ENCODE measurements around the gene MOB4. TPM values are rescaled to one million over a fixed set of nuclear protein-coding genes. Genes with fewer than 3 reads are reported as not detected.
"Not testable (repeated sequence)": the region's sequence is repeated elsewhere in the genome, so short reads cannot be mapped to it uniquely, and the experiment has no call there.

The MOB4 gene
- polyA plus RNA-seq, 1 donor from 2014 or later: 81.5 TPM

DNA sequence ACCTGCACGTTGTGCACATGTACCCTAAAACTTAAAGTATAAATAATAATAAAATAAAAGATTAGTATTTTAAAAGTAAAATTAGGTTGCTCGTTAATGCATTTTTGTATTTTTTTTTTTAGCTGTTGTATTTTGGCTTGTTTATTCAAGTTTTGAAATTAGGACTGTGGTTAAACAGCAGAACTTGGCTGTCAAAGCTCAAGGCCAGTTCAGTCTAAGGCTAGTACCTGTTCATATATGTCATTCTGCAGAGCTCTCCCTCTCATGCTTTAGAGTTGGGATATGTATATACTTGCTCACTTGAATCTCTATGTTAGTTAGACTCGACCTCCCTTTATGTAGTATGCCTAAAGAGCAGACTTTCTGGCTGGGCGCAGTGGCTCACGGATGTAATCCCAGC lies 32.7 kb downstream of the MOB4 start:
- peaks cover 4% of the 10 kb centered on the region for H3K79me2 ChIP-seq (replicated peaks; ENCODE audit: insufficient read depth, low read length)

DNA sequence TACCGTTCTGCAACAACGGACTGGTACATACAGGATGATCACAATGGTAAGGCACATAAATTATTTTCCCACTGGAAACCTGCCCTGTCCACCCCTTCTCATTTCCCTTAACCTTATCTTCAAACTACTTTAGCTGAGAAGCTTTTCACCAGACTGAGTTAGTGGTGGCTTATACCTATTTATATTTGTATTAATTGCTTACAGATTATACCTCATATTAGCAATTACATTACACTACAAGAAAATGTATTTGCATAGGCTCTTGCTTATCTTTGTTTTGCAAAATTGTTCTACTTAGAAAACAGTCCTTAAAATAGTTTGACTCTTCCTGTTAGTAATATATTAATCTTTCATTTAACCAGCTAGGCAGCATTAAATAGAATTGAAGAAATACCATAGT lies 35.4 kb downstream of the MOB4 start:
- not testable (repeated sequence) for H3F3A ChIP-seq (ENCODE audit: insufficient read depth, low read length, poor library complexity, severe bottlenecking); H4K20me1 ChIP-seq (ENCODE audit: insufficient read depth); H3K4me2 ChIP-seq (ENCODE audit: low read length); H3K9me2 ChIP-seq (ENCODE audit: insufficient read depth, low read length); H3K9ac ChIP-seq (ENCODE audit: low read length); H3K36me3 ChIP-seq (ENCODE audit: insufficient read depth, low read length); H3K79me2 ChIP-seq (replicated peaks; ENCODE audit: insufficient read depth, low read length); H3K27me3 ChIP-seq (ENCODE audit: insufficient read depth, low read depth, low read length); H3K27ac ChIP-seq (ENCODE audit: low read length); H3K9me3 ChIP-seq (ENCODE audit: low read length); H3K4me3 ChIP-seq (ENCODE audit: low read length); H2AFZ ChIP-seq (ENCODE audit: low read depth, low read length)

More for the DNA sequence above, 32.7 kb downstream of the MOB4 start:
- Histone ChIP-seq H3F3A (ENCODE audit: insufficient read depth, low read length, poor library complexity, severe bottlenecking) (no peaks in the 10 kb centered on the region), H2AFZ (ENCODE audit: low read depth, low read length) (no peak overlapping the region), H4K20me1 (ENCODE audit: insufficient read depth) (no peaks in the 10 kb centered on the region), H3K36me3 (ENCODE audit: insufficient read depth, low read length) (no peaks in the 10 kb centered on the region), H3K27me3 (ENCODE audit: insufficient read depth, low read depth, low read length) (no peaks in the 10 kb centered on the region), H3K9me3 (ENCODE audit: low read length) (no peaks in the 10 kb centered on the region), H3K9ac (ENCODE audit: low read length) (no peak overlapping the region), H3K4me3 (ENCODE audit: low read length) (no peak overlapping the region), H3K4me2 (ENCODE audit: low read length) (no peak overlapping the region), H3K27ac (ENCODE audit: low read length) (no peak overlapping the region), H3K9me2 (ENCODE audit: insufficient read depth, low read length) (no peaks in the 10 kb centered on the region)
- no peak for TF ChIP-seq REST (IDR thresholded peaks at IDR 0.05; ENCODE audit: borderline replicate concordance)

DNA sequence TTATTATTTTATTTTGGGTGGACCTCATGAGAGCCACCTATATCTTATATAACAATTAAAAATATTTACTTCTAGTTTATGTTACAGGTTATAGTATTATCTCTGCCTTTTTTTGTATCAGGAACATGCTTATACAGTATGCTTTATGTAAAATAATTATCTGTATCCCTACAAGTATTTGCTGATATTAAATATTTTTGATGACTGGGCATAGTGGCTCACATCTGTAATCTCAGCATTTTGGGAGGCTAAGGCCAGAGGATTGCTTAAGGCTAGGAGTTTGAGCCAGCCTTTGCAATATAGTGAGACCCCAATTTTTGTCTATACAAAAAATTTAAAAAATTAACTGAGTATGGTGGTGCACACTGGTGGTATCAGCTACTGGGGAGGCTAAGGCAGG lies 39.6 kb downstream of the MOB4 start:
- Histone ChIP-seq H3K27ac (ENCODE audit: low read length) (no peak overlapping the region), H3K27me3 (ENCODE audit: insufficient read depth, low read depth, low read length) (no peaks in the 10 kb centered on the region), H2AFZ (ENCODE audit: low read depth, low read length) (no peak overlapping the region), H3K9me3 (ENCODE audit: low read length) (no peaks in the 10 kb centered on the region), H3K4me2 (ENCODE audit: low read length) (no peak overlapping the region), H4K20me1 (ENCODE audit: insufficient read depth) (no peaks in the 10 kb centered on the region), H3K9ac (ENCODE audit: low read length) (no peak overlapping the region), H3F3A (ENCODE audit: insufficient read depth, low read length, poor library complexity, severe bottlenecking) (no peaks in the 10 kb centered on the region), H3K9me2 (ENCODE audit: insufficient read depth, low read length) (no peaks in the 10 kb centered on the region), H3K4me3 (ENCODE audit: low read length) (no peak overlapping the region), H3K79me2 (replicated peaks; ENCODE audit: insufficient read depth, low read length) (no peaks in the 10 kb centered on the region), H3K36me3 (ENCODE audit: insufficient read depth, low read length) (no peaks in the 10 kb centered on the region)
- TF ChIP-seq SMC3 (conservative IDR thresholded peaks at IDR 0.05; ENCODE audit: poor library complexity): no peak
- no peak for TF ChIP-seq REST (IDR thresholded peaks at IDR 0.05; ENCODE audit: borderline replicate concordance)
- no peak for TF ChIP-seq TAF1 (IDR thresholded peaks at IDR 0.05; ENCODE audit: low read depth)
- no peak for TF ChIP-seq RAD21 (conservative IDR thresholded peaks at IDR 0.05)
- TF ChIP-seq, protein P1, sequence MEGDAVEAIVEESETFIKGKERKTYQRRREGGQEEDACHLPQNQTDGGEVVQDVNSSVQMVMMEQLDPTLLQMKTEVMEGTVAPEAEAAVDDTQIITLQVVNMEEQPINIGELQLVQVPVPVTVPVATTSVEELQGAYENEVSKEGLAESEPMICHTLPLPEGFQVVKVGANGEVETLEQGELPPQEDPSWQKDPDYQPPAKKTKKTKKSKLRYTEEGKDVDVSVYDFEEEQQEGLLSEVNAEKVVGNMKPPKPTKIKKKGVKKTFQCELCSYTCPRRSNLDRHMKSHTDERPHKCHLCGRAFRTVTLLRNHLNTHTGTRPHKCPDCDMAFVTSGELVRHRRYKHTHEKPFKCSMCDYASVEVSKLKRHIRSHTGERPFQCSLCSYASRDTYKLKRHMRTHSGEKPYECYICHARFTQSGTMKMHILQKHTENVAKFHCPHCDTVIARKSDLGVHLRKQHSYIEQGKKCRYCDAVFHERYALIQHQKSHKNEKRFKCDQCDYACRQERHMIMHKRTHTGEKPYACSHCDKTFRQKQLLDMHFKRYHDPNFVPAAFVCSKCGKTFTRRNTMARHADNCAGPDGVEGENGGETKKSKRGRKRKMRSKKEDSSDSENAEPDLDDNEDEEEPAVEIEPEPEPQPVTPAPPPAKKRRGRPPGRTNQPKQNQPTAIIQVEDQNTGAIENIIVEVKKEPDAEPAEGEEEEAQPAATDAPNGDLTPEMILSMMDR (IDR thresholded peaks at IDR 0.05; ENCODE audit: poor library complexity, severe bottlenecking): no peak
- TF ChIP-seq MXI1 (conservative IDR thresholded peaks at IDR 0.05; ENCODE audit: poor library complexity, severe bottlenecking): no peak
- TF ChIP-seq POLR2AphosphoS5 (IDR thresholded peaks at IDR 0.05): no peak
- no peak for TF ChIP-seq EP300 (conservative IDR thresholded peaks at IDR 0.05; ENCODE audit: poor library complexity, severe bottlenecking)
- TF ChIP-seq EZH2 (IDR thresholded peaks at IDR 0.05; ENCODE audit: borderline replicate concordance, insufficient read depth, low read length, poor library complexity, severe bottlenecking): no peak
